A549 treated with AZD9567 at 1 μM for 4 hours (cell line): ENCODE measurements around the gene FUT6. TPM values are rescaled to one million over a fixed set of nuclear protein-coding genes. Genes with fewer than 3 reads are reported as not detected.

Experiments used
- total RNA-seq: library from RNA; stranded (reverse); fragments of 200-300 nt; extraction: Qiagen RNA extraction; gene quantifications from 5 replicates; pipeline ENCODE4 v1.2.3, GENCODE V29; 2022; ENCODE audit not compliant: insufficient read depth

Gene FUT6
- not detected in 5 replicates for total RNA-seq

GRCh38 chr19:5839065-5840017, at the start of gene FUT6:
FUT6 (minus strand) TSS chr19:5839702; CDS start chr19:5832567, 7,135 bp downstream.

DNA sequence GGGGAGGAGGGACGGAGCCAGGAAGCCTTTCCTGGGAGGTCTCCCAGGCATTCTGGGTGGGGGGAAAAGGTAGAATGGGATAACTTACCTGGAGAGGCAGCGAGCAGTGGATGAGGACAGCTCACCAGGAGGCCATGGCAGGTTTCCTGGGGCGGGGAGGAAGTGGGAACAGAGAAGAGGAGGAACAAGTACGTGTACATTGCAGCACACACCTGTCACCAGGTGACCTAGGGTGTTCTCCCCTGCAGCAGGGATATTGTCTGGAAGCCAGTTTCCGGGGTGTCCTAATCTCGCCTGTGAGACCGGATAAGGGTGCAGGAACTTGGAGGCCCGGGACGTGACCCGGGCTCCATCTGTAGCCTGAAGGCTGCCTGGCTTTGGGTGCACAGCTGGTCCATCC, 11.8 kb upstream of the FUT6 start, which contains the start of gene FUT3:
TSS of gene FUT3 (minus strand) at position 148 of the 400 bp plus-strand sequence.

GRCh38 chr19:5804516-5805461, 34.7 kb downstream of the FUT6 start, which contains the start of gene NRTN:
NRTN (plus strand) TSS chr19:5805067; CDS start chr19:5824166, 19,099 bp downstream.

GRCh38 chr19:5790559-5791520, 48.7 kb downstream of the FUT6 start, which contains the start of gene DUS3L:
DUS3L (minus strand) TSS chr19:5791163; CDS start chr19:5791141, 22 bp downstream.

DNA sequence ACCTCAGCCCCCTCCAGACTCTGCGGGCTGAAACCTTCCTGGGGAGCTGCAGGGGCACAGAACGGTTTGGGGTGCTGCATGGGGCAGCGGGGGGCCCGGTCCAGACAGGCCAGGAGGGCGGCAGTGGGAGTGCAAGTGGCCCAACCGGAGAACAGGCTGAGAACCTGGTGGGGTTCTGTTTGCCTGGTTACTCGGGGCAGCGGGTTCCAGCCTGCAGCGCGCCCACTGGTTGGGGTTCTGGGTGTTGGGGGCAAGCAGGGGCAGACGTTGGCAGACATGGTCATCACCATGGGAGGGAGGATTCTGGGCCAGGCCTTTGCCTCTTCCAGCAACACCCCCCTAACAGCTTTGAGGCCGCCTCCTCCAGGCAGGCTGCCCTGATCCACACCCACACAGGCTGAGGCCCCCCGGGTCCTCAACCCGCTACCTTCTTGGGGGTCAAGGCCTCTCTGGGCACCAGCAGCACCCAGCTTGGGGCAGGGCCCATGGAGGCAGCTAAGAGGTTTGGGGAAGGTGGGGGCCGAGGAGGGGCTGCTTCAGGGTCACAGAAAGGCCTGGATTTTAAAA, 54.8 kb downstream of the FUT6 start, which contains the start of gene PRR22:
TSS of gene PRR22 (minus strand) at position 166 of the 567 bp plus-strand sequence. CDS start at position 80, 86 bp downstream.

Other genes starting within 250 kb of the FUT6 start
- gene SAFB2, start 216.9 kb downstream of the FUT6 start, total RNA-seq = 26.0 to 44.1 TPM (median 36.0 TPM) in 5 replicates
- gene SAFB, start 216.6 kb downstream of the FUT6 start, total RNA-seq = 47.5 to 53.0 TPM (median 50.0 TPM) in 5 replicates
- gene MICOS13, start 159.2 kb downstream of the FUT6 start, total RNA-seq = 42.8 to 72.7 TPM (median 69.3 TPM) in 5 replicates
- 1.7 to 6.2 TPM (median 5.4 TPM) in 5 replicates for gene HSD11B1L, start 158.7 kb downstream of the FUT6 start, total RNA-seq
- gene RPL36, start 149.4 kb downstream of the FUT6 start, total RNA-seq = 696 to 858 TPM (median 802 TPM) in 5 replicates
- 46.9 to 66.8 TPM (median 60.7 TPM) in 5 replicates for gene LONP1, start 119.6 kb downstream of the FUT6 start, total RNA-seq
- not detected in 5 replicates for gene CATSPERD, start 119.1 kb downstream of the FUT6 start, total RNA-seq
- 2.8 to 3.1 TPM (median 2.8 TPM) in 4 of 5 replicates, not detected in the other for gene PRR22, start 55.0 kb downstream of the FUT6 start, total RNA-seq
- gene DUS3L, start 48.5 kb downstream of the FUT6 start, total RNA-seq = 21.5 to 33.3 TPM (median 30.4 TPM) in 5 replicates
- 0.71 to 1.2 TPM (median 0.86 TPM) in 4 of 5 replicates, not detected in the other for gene NRTN, start 34.6 kb downstream of the FUT6 start, total RNA-seq
- 0.06 TPM in 1 of 5 replicates, not detected in the others for gene FUT3, start 11.7 kb upstream of the FUT6 start, total RNA-seq
- not detected in 5 replicates for gene FUT5, start 30.8 kb upstream of the FUT6 start, total RNA-seq
- gene NDUFA11, start 64.1 kb upstream of the FUT6 start, total RNA-seq = 208 to 299 TPM (median 293 TPM) in 5 replicates
- 0.48 to 0.86 TPM (median 0.71 TPM) in 4 of 5 replicates, not detected in the other for gene VMAC, start 65.2 kb upstream of the FUT6 start, total RNA-seq
- 1.0 to 2.4 TPM (median 1.2 TPM) in 5 replicates for gene CAPS, start 74.6 kb upstream of the FUT6 start, total RNA-seq
- 38.4 to 84.9 TPM (median 44.4 TPM) in 5 replicates for gene RANBP3, start 138.4 kb upstream of the FUT6 start, total RNA-seq